Prostate gland (tissue), 2 donors: ENCODE results near the gene INSIG1.

Experiments
- CTCF ChIP-seq, 4 experiments: fragments of 200-600 bp in 2 of 4; fragments of 450-650 bp in 2 of 4; sonication (generic) in 2 of 4; IDR thresholded peaks; 1 replicate in 3 of 4; 2 replicates in 1 of 4; pipeline ENCODE4 v1.5.1; 2016 to 2019; ENCODE audit warnings: antibody characterized with exemption in 4 of 4, mild to moderate bottlenecking in 2 of 4, moderate library complexity in 2 of 4
- POLR2A ChIP-seq: fragments of 450-650 bp; IDR thresholded peaks from one replicate; pipeline ENCODE4 v1.6.1; 2016; ENCODE audit warnings: antibody characterized with exemption, mild to moderate bottlenecking
- POLR2AphosphoS5 ChIP-seq: sonication (generic); formaldehyde crosslinking; IDR thresholded peaks from one replicate; pipeline ENCODE4 v1.6.1; 2017; ENCODE audit warnings: antibody characterized with exemption

- TF ChIP-seq CTCF (IDR thresholded peaks at IDR 0.05), result no peak
- no peak for TF ChIP-seq POLR2A
- no peak for TF ChIP-seq POLR2AphosphoS5
These were observed 13.0 kb upstream of the INSIG1 start for GRCh38 chr7:155284496-155285274.
